AG09309 (cell line): ENCODE measurements around the gene TMX1.

Experiments used
- DNase-seq: peaks from one replicate; pipeline ENCODE4 v3.0.0-alpha.2; 2010; ENCODE audit warnings: low read depth
- H3K4me3 ChIP-seq: 2 replicates; pipeline ENCODE4 v1.5.1; 2011; ENCODE audit warnings: mild to moderate bottlenecking, low read depth, low read length, moderate library complexity; ENCODE audit not compliant: control insufficient read depth
- CTCF ChIP-seq: IDR thresholded peaks from 2 replicates; pipeline ENCODE4 v1.5.1; 2011; ENCODE audit warnings: mild to moderate bottlenecking, low read depth, low read length, inconsistent platforms; ENCODE audit not compliant: insufficient read depth, control insufficient read depth; ENCODE audit errors: missing control alignments

Gene TMX1

GRCh38 chr14:51290132-51290531, 50.1 kb downstream of the TMX1 start:
- DNase-seq = no peak
- no peak for TF ChIP-seq CTCF
- H3K4me3 ChIP-seq = no peak overlapping the region

- no peak for TF ChIP-seq CTCF
- no peak for DNase-seq
- no peak overlapping the region for H3K4me3 ChIP-seq
Observed at GRCh38 chr14:51291016-51291415, 51.0 kb downstream of the TMX1 start.

- DNase-seq = no peak
- TF ChIP-seq CTCF = no peak
- no peak overlapping the region for H3K4me3 ChIP-seq
Observed at GRCh38 chr14:51293149-51293911, 53.3 kb downstream of the TMX1 start.

GRCh38 chr14:51293912-51294389, 53.9 kb downstream of the TMX1 start:
- no peak overlapping the region for H3K4me3 ChIP-seq
- no peak for DNase-seq
- no peak for TF ChIP-seq CTCF

- TF ChIP-seq CTCF = no peak
- no peak overlapping the region for H3K4me3 ChIP-seq
- no peak for DNase-seq
Observed at GRCh38 chr14:51294951-51295525, 55.0 kb downstream of the TMX1 start.

GRCh38 chr14:51295646-51296263, 55.7 kb downstream of the TMX1 start:
- TF ChIP-seq CTCF = no peak
- no peak for DNase-seq
- H3K4me3 ChIP-seq = no peak overlapping the region
